ENCODE measurements around the gene CCDC148.

GRCh38 chr2:158495175-158495574 lies 38.6 kb upstream of the CCDC148 start:
- TF ChIP-seq, protein P1, sequence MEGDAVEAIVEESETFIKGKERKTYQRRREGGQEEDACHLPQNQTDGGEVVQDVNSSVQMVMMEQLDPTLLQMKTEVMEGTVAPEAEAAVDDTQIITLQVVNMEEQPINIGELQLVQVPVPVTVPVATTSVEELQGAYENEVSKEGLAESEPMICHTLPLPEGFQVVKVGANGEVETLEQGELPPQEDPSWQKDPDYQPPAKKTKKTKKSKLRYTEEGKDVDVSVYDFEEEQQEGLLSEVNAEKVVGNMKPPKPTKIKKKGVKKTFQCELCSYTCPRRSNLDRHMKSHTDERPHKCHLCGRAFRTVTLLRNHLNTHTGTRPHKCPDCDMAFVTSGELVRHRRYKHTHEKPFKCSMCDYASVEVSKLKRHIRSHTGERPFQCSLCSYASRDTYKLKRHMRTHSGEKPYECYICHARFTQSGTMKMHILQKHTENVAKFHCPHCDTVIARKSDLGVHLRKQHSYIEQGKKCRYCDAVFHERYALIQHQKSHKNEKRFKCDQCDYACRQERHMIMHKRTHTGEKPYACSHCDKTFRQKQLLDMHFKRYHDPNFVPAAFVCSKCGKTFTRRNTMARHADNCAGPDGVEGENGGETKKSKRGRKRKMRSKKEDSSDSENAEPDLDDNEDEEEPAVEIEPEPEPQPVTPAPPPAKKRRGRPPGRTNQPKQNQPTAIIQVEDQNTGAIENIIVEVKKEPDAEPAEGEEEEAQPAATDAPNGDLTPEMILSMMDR (IDR thresholded peaks at IDR 0.05; ENCODE audit: low read length): no peak
- TF ChIP-seq EZH2 (IDR thresholded peaks at IDR 0.05; ENCODE audit: borderline replicate concordance, low read length): no peak
